NCI-H1092 treated with DMSO at 0.1 percent for 48 hours (cell line): Measurements from ENCODE around the gene PPRC1.
A peak's percentile ranks its signal among the peaks of the same experiment; 100 is the strongest.
"Not testable (repeated sequence)": the region's sequence is repeated elsewhere in the genome, so short reads cannot be mapped to it uniquely, and the experiment has no call there.

ENCODE experiments used
- DNase-seq: peaks from one replicate; lab custom pipeline; 2025; lab: John Stamatoyannopoulos, UW

The PPRC1 gene

DNA sequence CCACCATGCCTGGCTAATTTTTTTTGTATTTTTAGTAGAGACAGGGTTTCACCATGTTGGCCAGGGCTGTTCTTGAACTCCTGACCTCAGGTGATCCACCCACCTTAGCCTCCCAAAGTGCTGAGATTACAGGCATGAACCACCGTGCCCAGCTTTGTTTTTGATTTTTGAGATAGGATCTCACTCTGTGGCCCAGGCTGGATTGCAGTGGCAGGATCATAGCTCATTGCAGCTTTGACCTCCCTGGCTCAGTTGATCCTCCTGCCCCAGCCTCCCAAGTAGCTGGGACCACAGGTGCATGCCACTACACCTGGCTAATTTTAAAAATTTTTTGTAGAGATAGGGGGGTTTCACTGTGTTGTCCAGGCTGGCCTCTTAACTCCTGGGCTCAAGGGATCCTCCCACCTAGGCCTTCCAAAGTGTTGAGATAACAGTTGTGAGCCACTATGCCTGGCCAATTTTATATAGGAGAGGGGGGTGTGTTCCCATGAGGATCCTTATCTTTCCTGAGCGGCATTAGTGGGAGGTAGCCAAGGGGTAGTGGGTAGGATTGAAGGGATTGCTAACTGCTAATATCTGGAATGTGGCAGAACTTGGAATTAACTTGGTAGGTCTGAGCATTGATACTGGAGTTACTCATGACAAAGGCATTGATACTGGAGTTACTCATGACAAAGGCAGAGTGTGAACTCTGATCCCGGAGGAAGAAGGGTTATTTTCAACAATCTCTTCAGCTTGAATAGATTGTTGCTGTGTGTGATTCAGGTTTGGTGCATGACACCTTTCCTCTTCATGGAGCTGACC is 18.3 kb downstream of the PPRC1 start:
- no peak for DNase-seq

- peak; percentile 96 for DNase-seq
Measured at GRCh38 chr10:102151774-102152544, 19.1 kb downstream of the PPRC1 start, which contains the start of gene NOLC1. Gene NOLC1 (plus strand): TSS chr10:102152389. CDS start chr10:102152411, 22 bp downstream.

- no peak for DNase-seq
Measured at GRCh38 chr10:102152545-102152890, 19.7 kb downstream of the PPRC1 start.

GRCh38 chr10:102153093-102153620 is 20.3 kb downstream of the PPRC1 start:
- DNase-seq, result no peak

- no peak for DNase-seq
Measured at GRCh38 chr10:102154466-102155116, 21.8 kb downstream of the PPRC1 start.

DNA sequence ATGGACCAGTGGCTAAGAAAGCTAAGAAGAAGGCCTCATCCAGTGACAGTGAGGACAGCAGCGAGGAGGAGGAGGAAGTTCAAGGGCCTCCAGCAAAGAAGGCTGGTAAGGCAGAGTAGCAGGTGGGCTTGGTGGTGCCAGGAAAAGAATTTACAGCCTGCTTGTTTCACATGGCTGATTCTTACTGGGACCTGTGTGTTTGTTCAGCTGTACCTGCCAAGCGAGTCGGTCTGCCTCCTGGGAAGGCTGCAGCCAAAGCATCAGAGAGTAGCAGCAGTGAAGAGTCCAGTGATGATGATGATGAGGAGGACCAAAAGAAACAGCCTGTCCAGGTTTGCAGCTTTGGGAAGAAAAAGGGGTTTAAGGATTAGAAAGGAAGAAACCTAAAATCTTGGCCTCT is 24.4 kb downstream of the PPRC1 start:
- peak; percentile 68 for DNase-seq

DNA sequence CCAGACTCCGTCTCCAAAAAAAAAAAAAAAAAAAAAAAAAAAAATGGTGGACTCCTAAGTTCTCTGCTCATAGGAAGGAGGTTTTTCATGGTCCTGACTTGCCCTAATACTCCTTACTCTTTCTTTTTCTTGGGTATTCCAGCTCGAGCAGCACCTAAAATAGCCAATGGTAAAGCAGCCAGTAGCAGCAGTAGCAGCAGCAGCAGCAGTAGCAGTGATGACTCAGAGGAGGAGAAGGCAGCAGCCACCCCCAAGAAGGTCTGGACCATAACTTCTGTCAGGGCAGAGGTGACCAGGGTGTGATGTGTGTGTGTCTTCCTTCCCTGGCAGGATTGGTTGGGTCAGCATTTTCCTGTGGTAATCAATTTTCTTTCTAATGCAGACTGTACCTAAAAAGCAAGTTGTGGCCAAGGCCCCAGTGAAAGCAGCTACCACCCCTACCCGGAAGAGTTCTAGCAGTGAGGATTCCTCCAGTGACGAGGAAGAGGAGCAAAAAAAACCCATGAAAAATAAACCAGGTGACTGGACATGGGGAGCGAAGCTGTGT is 26.3 kb downstream of the PPRC1 start:
- no peak for DNase-seq

GRCh38 chr10:102159831-102160230 is 27.0 kb downstream of the PPRC1 start:
- no peak for DNase-seq

DNA sequence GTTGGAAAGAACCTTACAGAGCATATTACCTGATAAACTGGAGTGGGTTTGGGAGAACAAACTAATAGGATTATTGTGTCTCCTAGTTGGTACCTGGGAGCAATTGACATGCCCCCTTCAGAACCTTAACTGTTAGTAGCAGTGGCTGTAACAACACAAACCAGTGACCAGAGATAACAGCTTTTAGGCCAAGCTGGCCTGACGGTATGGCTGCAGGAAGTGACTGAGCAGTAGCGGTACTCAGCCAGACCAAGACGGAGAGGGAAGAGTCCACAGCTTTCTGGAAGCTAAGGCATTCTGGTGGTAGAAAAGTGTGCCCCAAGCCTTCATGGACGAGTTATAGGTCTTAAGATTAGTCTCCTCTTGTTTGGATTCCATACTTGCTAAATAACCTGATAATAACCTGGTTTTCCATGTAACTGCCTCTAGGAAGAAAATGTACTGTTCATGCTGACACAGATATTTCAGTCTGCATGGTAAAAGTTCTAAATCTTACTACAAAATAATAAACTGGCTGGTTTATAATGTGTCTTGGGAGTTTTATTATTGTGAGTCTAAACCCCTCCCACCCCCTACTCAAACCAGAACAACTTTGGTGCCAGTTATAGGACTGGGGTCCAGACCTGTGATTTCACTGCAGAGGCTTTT is 30.6 kb downstream of the PPRC1 start:
- no peak for DNase-seq

GRCh38 chr10:102167861-102168260 is 35.0 kb downstream of the PPRC1 start:
- no peak for DNase-seq

DNA sequence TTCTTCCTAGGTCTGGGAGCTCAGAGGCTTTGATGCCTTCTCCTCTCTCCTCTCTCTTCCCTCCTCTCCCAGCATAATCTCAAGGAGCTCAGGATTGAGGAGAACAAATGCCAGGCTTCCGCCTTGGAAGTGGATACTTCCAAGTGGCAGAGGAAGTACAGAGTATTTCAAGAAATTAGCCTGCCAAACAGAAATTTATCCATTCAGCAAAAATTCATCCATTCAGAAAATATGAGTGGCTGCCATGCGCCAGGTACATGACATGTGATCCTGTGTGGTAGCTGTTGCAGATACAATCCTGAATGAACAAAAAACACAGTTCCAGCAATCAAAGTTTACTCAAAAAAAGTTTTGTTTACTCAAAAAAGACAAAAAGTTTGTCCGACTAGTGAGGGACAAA is 37.8 kb downstream of the PPRC1 start:
- no peak for DNase-seq

GRCh38 chr10:102172288-102172687 is 39.4 kb downstream of the PPRC1 start:
- DNase-seq, result no peak

DNA sequence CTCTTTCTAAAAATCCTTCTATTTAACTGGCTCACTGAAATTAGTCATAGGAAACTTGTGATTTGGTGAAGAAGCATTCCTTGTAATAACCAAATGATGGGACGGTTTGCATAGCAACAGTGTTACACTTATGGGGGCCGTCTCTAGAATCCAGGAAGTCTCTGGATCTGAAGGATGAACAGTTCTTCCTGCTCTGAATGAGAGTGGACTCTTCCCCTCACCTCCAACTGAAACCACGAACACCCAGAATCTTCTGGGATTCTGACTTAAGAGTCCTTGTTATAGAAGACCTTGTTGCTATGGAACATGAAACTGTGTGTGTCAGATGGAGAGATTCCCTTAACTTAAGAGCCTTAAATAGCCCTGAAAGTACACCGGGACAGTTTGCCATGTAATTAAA is 42.6 kb downstream of the PPRC1 start:
- DNase-seq, result no peak

GRCh38 chr10:102184606-102185005 is 51.8 kb downstream of the PPRC1 start:
- no peak for DNase-seq

DNA sequence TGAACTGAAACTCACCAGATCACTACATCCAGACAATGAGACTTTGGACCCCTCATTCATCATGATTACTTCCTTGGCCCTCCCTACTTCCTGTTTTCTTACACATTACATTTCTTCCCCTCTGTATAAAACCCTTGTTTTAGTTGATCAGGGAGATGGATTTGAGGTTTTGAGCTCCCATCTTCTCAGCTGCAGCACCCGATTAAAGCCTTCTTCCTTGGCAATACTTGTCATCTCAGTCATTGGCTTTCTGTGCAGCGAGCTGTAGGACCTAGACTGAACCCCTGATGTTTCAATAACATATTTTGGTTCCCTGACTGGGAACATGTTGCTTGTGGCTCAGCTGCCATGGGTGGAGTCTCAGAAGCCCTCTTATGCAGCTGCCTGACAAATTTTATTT is 52.4 kb downstream of the PPRC1 start:
- no peak for DNase-seq

GRCh38 chr10:102185811-102186527 is 53.1 kb downstream of the PPRC1 start:
- DNase-seq, result no peak

- DNase-seq, result no peak
Measured at GRCh38 chr10:102188298-102188940, 55.6 kb downstream of the PPRC1 start.

- DNase-seq, result not testable (repeated sequence)
Measured at GRCh38 chr10:102188941-102189898, 56.4 kb downstream of the PPRC1 start.

DNA sequence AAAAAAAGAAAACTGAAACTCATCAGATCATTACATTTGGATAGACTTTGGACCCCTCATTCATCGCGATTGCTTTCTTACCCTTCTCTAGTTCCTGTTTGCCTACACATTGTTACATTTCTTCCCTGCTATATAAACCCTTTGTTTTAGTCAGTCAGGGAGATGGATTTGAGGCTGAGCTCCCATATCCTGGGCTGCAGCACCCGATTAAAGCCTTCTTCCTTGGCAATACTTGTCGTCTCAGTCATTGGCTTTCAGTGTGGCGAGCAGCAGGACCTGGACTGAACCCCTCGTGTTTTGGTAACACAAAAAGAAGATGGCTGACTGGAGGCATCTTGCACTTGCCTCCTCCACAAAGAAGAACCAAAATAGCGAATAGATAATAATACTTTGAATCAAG is 59.1 kb downstream of the PPRC1 start:
- DNase-seq, result no peak
